Measurements from ENCODE around the gene METTL16.

DNA sequence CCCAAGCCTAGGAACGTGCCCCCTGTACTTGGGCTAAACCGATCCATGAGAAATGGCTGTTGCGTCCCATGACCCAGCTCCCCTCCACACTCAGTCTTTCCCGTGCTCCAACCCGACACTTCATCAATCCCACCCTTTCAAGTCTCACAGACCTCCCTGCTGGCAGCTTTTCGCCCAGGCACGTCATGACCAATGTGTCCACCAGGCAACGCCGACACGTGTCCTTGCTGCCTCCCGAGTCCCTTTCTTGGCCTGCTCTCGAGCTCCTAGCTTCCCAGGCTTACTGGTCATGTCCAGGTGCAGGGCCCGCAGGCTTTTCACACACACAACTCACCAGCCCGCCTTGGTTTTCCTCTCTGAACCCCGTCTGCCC lies 123.0 kb downstream of the METTL16 start:
- TF ChIP-seq POLR2A (IDR thresholded peaks at IDR 0.05; ENCODE audit: low read length) (no peak), GATA1 (IDR thresholded peaks at IDR 0.05; ENCODE audit: low read depth, low read length) (no peak)

All from erythroblast (primary cell).